H9 (cell line): ENCODE results near the gene FBXL13. TPM values are rescaled to one million over a fixed set of nuclear protein-coding genes. Genes with fewer than 3 reads are reported as not detected.

Experiments
- DNase-seq: peaks from one replicate; pipeline ENCODE4 v3.0.0-alpha.2; 2017
- H2AFZ ChIP-seq: one replicate; pipeline ENCODE4 v1.6.1; 2013; ENCODE audit warnings: mild to moderate bottlenecking, low read length, control low read depth, moderate library complexity
- H2AK5ac ChIP-seq: 2 replicates; pipeline ENCODE4 v1.6.1; 2013; ENCODE audit warnings: low read length, control low read depth, mixed read lengths; ENCODE audit not compliant: insufficient read length
- H2BK120ac ChIP-seq: one replicate; pipeline ENCODE4 v1.6.1; 2013; ENCODE audit warnings: low read depth, mild to moderate bottlenecking, low read length, control low read depth, inconsistent platforms; ENCODE audit not compliant: poor library complexity, severe bottlenecking
- H2BK12ac ChIP-seq: 2 replicates; pipeline ENCODE4 v1.6.1; 2013; ENCODE audit warnings: low read length, control low read depth, mixed read lengths, low read depth; ENCODE audit not compliant: insufficient read length
- H2BK15ac ChIP-seq: 2 replicates; pipeline ENCODE4 v1.6.1; 2013; ENCODE audit warnings: low read depth, low read length, control low read depth
- H2BK20ac ChIP-seq: one replicate; pipeline ENCODE4 v1.6.1; 2013; ENCODE audit warnings: low read depth, mild to moderate bottlenecking, low read length, control low read depth, inconsistent platforms; ENCODE audit not compliant: poor library complexity, severe bottlenecking
- H2BK5ac ChIP-seq: 2 replicates; pipeline ENCODE4 v1.6.1; 2013; ENCODE audit warnings: low read length, control low read depth, mixed read lengths; ENCODE audit not compliant: insufficient read length
- H3K14ac ChIP-seq: 2 replicates; pipeline ENCODE4 v1.6.1; 2013; ENCODE audit warnings: low read length, control low read depth; ENCODE audit not compliant: insufficient read depth
- H3K18ac ChIP-seq: 2 replicates; pipeline ENCODE4 v1.6.1; 2013; ENCODE audit warnings: low read depth, mild to moderate bottlenecking, mixed read lengths, low read length, control low read depth; ENCODE audit not compliant: insufficient read length
- H3K23ac ChIP-seq: 2 replicates; pipeline ENCODE4 v1.6.1; 2013; ENCODE audit warnings: low read length, control low read depth, mixed read lengths, low read depth; ENCODE audit not compliant: insufficient read length
- H3K23me2 ChIP-seq: 2 replicates; pipeline ENCODE4 v1.6.1; 2013; ENCODE audit warnings: low read depth, mild to moderate bottlenecking, mixed read lengths, low read length, control low read depth; ENCODE audit not compliant: insufficient read length, poor library complexity, severe bottlenecking
- H3K27ac ChIP-seq: 2 replicates; pipeline ENCODE4 v1.5.1; 2013; ENCODE audit warnings: low read length, control low read depth, mixed read lengths, low read depth; ENCODE audit not compliant: insufficient read length
- H3K27me3 ChIP-seq: 2 replicates; pipeline ENCODE4 v1.6.1; 2013; ENCODE audit warnings: low read length, control low read depth, inconsistent platforms; ENCODE audit not compliant: insufficient read depth
- H3K4ac ChIP-seq: 2 replicates; pipeline ENCODE4 v1.6.1; 2013; ENCODE audit warnings: low read depth, mild to moderate bottlenecking, control low read depth, inconsistent platforms, low read length, moderate library complexity
- H3K4me1 ChIP-seq: 2 replicates; pipeline ENCODE4 v1.6.1; 2013; ENCODE audit warnings: low read length, control low read depth, inconsistent platforms; ENCODE audit not compliant: insufficient read depth
- H3K4me2 ChIP-seq: 2 replicates; pipeline ENCODE4 v1.6.1; 2013; ENCODE audit warnings: low read length, control low read depth, mixed read lengths; ENCODE audit not compliant: insufficient read length, insufficient read depth
- H3K56ac ChIP-seq: 2 replicates; pipeline ENCODE4 v1.6.1; 2013; ENCODE audit warnings: low read depth, mild to moderate bottlenecking, mixed read lengths, low read length, control low read depth; ENCODE audit not compliant: insufficient read length
- H3K79me1 ChIP-seq: 2 replicates; pipeline ENCODE4 v1.6.1; 2013; ENCODE audit warnings: low read depth, mild to moderate bottlenecking, moderate library complexity, low read length, control low read depth, inconsistent platforms; ENCODE audit not compliant: insufficient read depth, poor library complexity, severe bottlenecking
- H3K79me2 ChIP-seq: 2 replicates; pipeline ENCODE4 v1.6.1; 2013; ENCODE audit warnings: low read length, control low read depth, inconsistent platforms; ENCODE audit not compliant: insufficient read depth
- H3K9ac ChIP-seq: 2 replicates; pipeline ENCODE4 v1.6.1; 2013; ENCODE audit warnings: low read length, control low read depth, mixed read lengths; ENCODE audit not compliant: insufficient read length; ENCODE audit errors: extremely low read depth
- H3K9me3 ChIP-seq: one replicate; pipeline ENCODE4 v1.6.1; 2013; ENCODE audit warnings: low read depth, low read length, inconsistent platforms; ENCODE audit not compliant: control insufficient read depth
- H3T11ph ChIP-seq: one replicate; pipeline ENCODE4 v1.6.1; 2013; ENCODE audit warnings: mild to moderate bottlenecking, low read length, control low read depth, inconsistent platforms
- H4K20me1 ChIP-seq: one replicate; pipeline ENCODE4 v1.6.1; 2013; ENCODE audit not compliant: control insufficient read depth, insufficient read length, insufficient read depth
- H4K5ac ChIP-seq: 2 replicates; pipeline ENCODE4 v1.6.1; 2013; ENCODE audit warnings: low read depth, mild to moderate bottlenecking, mixed read lengths, low read length, control low read depth; ENCODE audit not compliant: insufficient read length
- H4K8ac ChIP-seq: replicated peaks from 2 replicates; pipeline ENCODE4 v1.6.1; 2013; ENCODE audit warnings: low read length, control low read depth, mixed read lengths, low read depth; ENCODE audit not compliant: insufficient read length
- H4K91ac ChIP-seq: 2 replicates; pipeline ENCODE4 v1.6.1; 2013; ENCODE audit warnings: low read depth, mild to moderate bottlenecking, moderate library complexity, mixed read lengths, low read length, control low read depth; ENCODE audit not compliant: insufficient read length
- H3K27ac Mint-ChIP-seq, 3 experiments: 2 replicates in 2 of 3; 3 replicates in 1 of 3; pipeline ENCODE4 v1.8.0; 2020 to 2021; ENCODE audit warnings: mixed read lengths in 3 of 3, mild to moderate bottlenecking in 1 of 3, moderate library complexity in 1 of 3
- H3K27me3 Mint-ChIP-seq: 2 replicates; pipeline ENCODE4 v1.8.0; 2021; ENCODE audit warnings: low read depth, mild to moderate bottlenecking, moderate library complexity, mixed read lengths
- H3K36me3 Mint-ChIP-seq, 3 experiments: 2 replicates in 2 of 3; 3 replicates in 1 of 3; pipeline ENCODE4 v1.8.0; 2020 to 2021; ENCODE audit warnings: low read depth in 3 of 3, mixed read lengths in 3 of 3; ENCODE audit not compliant: insufficient read depth in 1 of 3
- H3K4me1 Mint-ChIP-seq, 2 experiments: 2 replicates each; pipeline ENCODE4 v1.8.0; 2020; ENCODE audit warnings: mixed read lengths in 2 of 2
- H3K4me3 Mint-ChIP-seq, 2 experiments: 2 replicates in 1 of 2; 3 replicates in 1 of 2; pipeline ENCODE4 v1.8.0; 2020 to 2021; ENCODE audit warnings: mild to moderate bottlenecking in 2 of 2, mixed read lengths in 2 of 2, moderate library complexity in 1 of 2
- H3K9me3 Mint-ChIP-seq, 2 experiments: 2 replicates in 1 of 2; 3 replicates in 1 of 2; pipeline ENCODE4 v1.8.0; 2020; ENCODE audit warnings: mild to moderate bottlenecking in 2 of 2, mixed read lengths in 2 of 2, moderate library complexity in 1 of 2
- CTCF ChIP-seq: fragments of 200-600 bp; sonication (generic); conservative IDR thresholded peaks from 3 replicates; pipeline ENCODE4 v1.8.0; 2021; ENCODE audit warnings: antibody characterized with exemption, mild to moderate bottlenecking
- total RNA-seq: library from RNA; stranded (reverse); gene quantifications from 2 replicates; pipeline ENCODE4 v1.2.1, GENCODE V29; 2021

FBXL13 gene
- total RNA-seq, 1 experiment from 2014 or later = 4.4 TPM

DNA sequence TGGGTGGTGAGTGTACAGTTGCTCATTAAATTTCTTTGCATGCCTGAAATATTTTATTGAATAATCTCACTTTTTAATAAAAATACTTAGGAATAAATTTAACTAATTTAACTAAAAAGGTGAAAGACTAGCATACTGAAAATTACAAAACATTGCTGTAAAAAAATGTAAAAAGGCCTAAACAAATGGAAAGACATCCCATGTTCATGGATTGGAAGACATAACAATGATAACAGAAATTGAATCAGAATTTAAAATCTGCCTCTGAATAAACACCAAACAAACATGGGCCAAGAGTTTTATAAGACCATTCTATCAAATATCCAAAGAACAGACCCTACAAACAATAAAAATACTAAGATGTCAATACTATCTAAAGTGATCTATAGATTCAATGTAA, 94.9 kb downstream of the FBXL13 start:
- Histone ChIP-seq H3T11ph (no peak overlapping the region), H3K27me3 (no peaks in the 10 kb centered on the region), H3K18ac (no peak overlapping the region), H3K14ac (no peak overlapping the region), H3K79me1 (no peaks in the 10 kb centered on the region), H3K79me2 (no peaks in the 10 kb centered on the region), H2AK5ac (no peak overlapping the region), H2BK15ac (no peak overlapping the region), H3K4me2 (no peak overlapping the region), H3K56ac (no peak overlapping the region), H4K91ac (no peak overlapping the region), H2BK20ac (no peak overlapping the region), H2BK5ac (no peak overlapping the region), H4K5ac (no peak overlapping the region), H4K8ac (no peak overlapping the region), H2BK120ac (no peak overlapping the region), H3K27ac (no peak overlapping the region), H4K20me1 (no peaks in the 10 kb centered on the region), H3K23me2 (no peaks in the 10 kb centered on the region), H3K23ac (no peak overlapping the region), H3K9ac (no peak overlapping the region), H3K9me3 (no peaks in the 10 kb centered on the region), H3K4me1 (no peaks in the 10 kb centered on the region), H2AFZ (no peak overlapping the region), H2BK12ac (no peak overlapping the region), H3K4ac (no peak overlapping the region)
- no peak overlapping the region for H3K4me3 Mint-ChIP-seq
- H3K9me3 Mint-ChIP-seq = peaks cover 6 to 7% of the 10 kb centered on the region in 2 experiments; a peak in 3 of 5 replicates
- H3K4me1 Mint-ChIP-seq = peaks cover 11 to 14% of the 10 kb centered on the region in 2 experiments; a peak in 3 of 4 replicates
- no peak for TF ChIP-seq CTCF
- H3K27me3 Mint-ChIP-seq = no peaks in the 10 kb centered on the region
- H3K36me3 Mint-ChIP-seq = peaks cover 1 to 10% (median 3%) of the 10 kb centered on the region in 3 experiments; a peak in 3 of 7 replicates
- no peak for DNase-seq
- no peak overlapping the region for H3K27ac Mint-ChIP-seq
